Measurements from ENCODE around the gene ITGB8. TPM values are rescaled to one million over a fixed set of nuclear protein-coding genes. Genes with fewer than 3 reads are reported as not detected.
A peak's percentile ranks its signal among the peaks of the same experiment; 100 is the strongest.

Gene ITGB8
- total RNA-seq, 1 experiment from 2014 or later = 13.9 TPM

GRCh38 chr7:20364571-20365196, 34.0 kb downstream of the ITGB8 start:
- Histone ChIP-seq H3K9me2 (replicated peaks; ENCODE audit: low read length) (0 out of 2 replicates have a peak, but pooled peaks cover 3% of the 10 kb centered on the region), H3K79me2 (ENCODE audit: low read length) (no peaks in the 10 kb centered on the region), H3K4me1 (ENCODE audit: insufficient read depth, low read length) (peaks cover 10% of the 10 kb centered on the region), H3K27me3 (ENCODE audit: low read length) (no peaks in the 10 kb centered on the region), H3K9ac (ENCODE audit: low read length) (no peak overlapping the region), H4K20me1 (ENCODE audit: low read length) (no peaks in the 10 kb centered on the region), H3K4me2 (ENCODE audit: low read length) (no peak overlapping the region), H3F3A (ENCODE audit: low read length, unreplicated experiment) (no peaks in the 10 kb centered on the region), H3K27ac (ENCODE audit: low read length) (peak overlapping the region; percentile 20), H3K9me3 (ENCODE audit: low read length) (no peaks in the 10 kb centered on the region), H3K4me3 (ENCODE audit: low read length) (no peak overlapping the region), H3K36me3 (ENCODE audit: low read depth, low read length) (0 out of 2 replicates have a peak, but pooled peaks cover 5% of the 10 kb centered on the region), H2AFZ (ENCODE audit: low read length) (no peak overlapping the region)
- BruUV-seq (replicated peaks) = no TSS peak
- TF ChIP-seq EZH2phosphoT487 (IDR thresholded peaks at IDR 0.05; ENCODE audit: borderline replicate concordance, low read length) (no peak), CTCF (conservative IDR thresholded peaks at IDR 0.05; ENCODE audit: low read depth, low read length) (no peak), EZH2 (IDR thresholded peaks at IDR 0.05; ENCODE audit: low read length, unreplicated experiment) (no peak)
- CTCF ChIA-PET = no interaction called here
- intact Hi-C loops (cut with micrococcal nuclease) = no loop called here
- POLR2A ChIA-PET (ENCODE audit: unreplicated experiment) = no interaction called here
- DNase-seq = no peak
- ATAC-seq = no peak

- intact Hi-C loops (cut with micrococcal nuclease) = no loop called here
- Histone ChIP-seq H2AFZ (ENCODE audit: low read length) (no peak overlapping the region), H3K9me2 (replicated peaks; ENCODE audit: low read length) (0 out of 2 replicates have a peak, but pooled peaks cover 3% of the 10 kb centered on the region), H3K27me3 (ENCODE audit: low read length) (no peaks in the 10 kb centered on the region), H3K4me2 (ENCODE audit: low read length) (no peak overlapping the region), H3F3A (ENCODE audit: low read length, unreplicated experiment) (no peaks in the 10 kb centered on the region), H3K36me3 (ENCODE audit: low read depth, low read length) (0 out of 2 replicates have a peak, but pooled peaks cover 5% of the 10 kb centered on the region), H3K79me2 (ENCODE audit: low read length) (no peaks in the 10 kb centered on the region), H3K27ac (ENCODE audit: low read length) (peak overlapping the region; percentile 20), H3K9ac (ENCODE audit: low read length) (no peak overlapping the region), H3K4me3 (ENCODE audit: low read length) (no peak overlapping the region), H3K4me1 (ENCODE audit: insufficient read depth, low read length) (peaks cover 10% of the 10 kb centered on the region), H4K20me1 (ENCODE audit: low read length) (no peaks in the 10 kb centered on the region), H3K9me3 (ENCODE audit: low read length) (no peaks in the 10 kb centered on the region)
- DNase-seq (peak; percentile 58), ATAC-seq (peak; percentile 65)
- TF ChIP-seq CTCF (conservative IDR thresholded peaks at IDR 0.05; ENCODE audit: low read depth, low read length) (no peak), EZH2 (IDR thresholded peaks at IDR 0.05; ENCODE audit: low read length, unreplicated experiment) (no peak), EZH2phosphoT487 (IDR thresholded peaks at IDR 0.05; ENCODE audit: borderline replicate concordance, low read length) (no peak)
- BruUV-seq (replicated peaks) = no TSS peak
- POLR2A ChIA-PET (ENCODE audit: unreplicated experiment) = no interaction called here
- CTCF ChIA-PET = no interaction called here
Measured at GRCh38 chr7:20365486-20365885, 34.8 kb downstream of the ITGB8 start.

GRCh38 chr7:20374399-20374798, 43.7 kb downstream of the ITGB8 start:
- Histone ChIP-seq H3K79me2 (ENCODE audit: low read length) (no peaks in the 10 kb centered on the region), H3K36me3 (ENCODE audit: low read depth, low read length) (no peaks in the 10 kb centered on the region), H3K4me2 (ENCODE audit: low read length) (no peak overlapping the region), H4K20me1 (ENCODE audit: low read length) (no peaks in the 10 kb centered on the region), H3F3A (ENCODE audit: low read length, unreplicated experiment) (no peaks in the 10 kb centered on the region), H3K4me1 (ENCODE audit: insufficient read depth, low read length) (no peaks in the 10 kb centered on the region; the same call in 1 of the 2 replicates), H3K4me3 (ENCODE audit: low read length) (no peak overlapping the region), H3K9me3 (ENCODE audit: low read length) (no peaks in the 10 kb centered on the region), H3K27ac (ENCODE audit: low read length) (no peak overlapping the region), H3K9me2 (replicated peaks; ENCODE audit: low read length) (no peaks in the 10 kb centered on the region), H3K27me3 (ENCODE audit: low read length) (no peaks in the 10 kb centered on the region), H2AFZ (ENCODE audit: low read length) (no peak overlapping the region), H3K9ac (ENCODE audit: low read length) (no peak overlapping the region)
- no TSS peak for BruUV-seq (replicated peaks)
- POLR2A ChIA-PET (ENCODE audit: unreplicated experiment) = no interaction called here
- no peak for ATAC-seq
- intact Hi-C loops (cut with micrococcal nuclease) = no loop called here
- TF ChIP-seq CTCF (conservative IDR thresholded peaks at IDR 0.05; ENCODE audit: low read depth, low read length) = no peak
- no peak for TF ChIP-seq EZH2phosphoT487 (IDR thresholded peaks at IDR 0.05; ENCODE audit: borderline replicate concordance, low read length)
- TF ChIP-seq EZH2 (IDR thresholded peaks at IDR 0.05; ENCODE audit: low read length, unreplicated experiment) = no peak
- DNase-seq = no peak
- CTCF ChIA-PET = no interaction called here
